Stimulated activated CD4-positive, alpha-beta T cell treated with anti-CD3 and anti-CD28 coated beads, TNF-alpha, amount 100 ng/mL, for 1 hour (primary cell): Measurements from ENCODE around the gene CTRL.
"Not testable (repeated sequence)": the region's sequence is repeated elsewhere in the genome, so short reads cannot be mapped to it uniquely, and the experiment has no call there.

Experiments used
- DNase-seq, 3 donors: peaks; one replicate each; pipeline ENCODE4 v3.0.0-alpha.2; 2020; ENCODE audit warnings: low read depth in 3 of 3, low spot score in 1 of 3

The CTRL gene

DNA sequence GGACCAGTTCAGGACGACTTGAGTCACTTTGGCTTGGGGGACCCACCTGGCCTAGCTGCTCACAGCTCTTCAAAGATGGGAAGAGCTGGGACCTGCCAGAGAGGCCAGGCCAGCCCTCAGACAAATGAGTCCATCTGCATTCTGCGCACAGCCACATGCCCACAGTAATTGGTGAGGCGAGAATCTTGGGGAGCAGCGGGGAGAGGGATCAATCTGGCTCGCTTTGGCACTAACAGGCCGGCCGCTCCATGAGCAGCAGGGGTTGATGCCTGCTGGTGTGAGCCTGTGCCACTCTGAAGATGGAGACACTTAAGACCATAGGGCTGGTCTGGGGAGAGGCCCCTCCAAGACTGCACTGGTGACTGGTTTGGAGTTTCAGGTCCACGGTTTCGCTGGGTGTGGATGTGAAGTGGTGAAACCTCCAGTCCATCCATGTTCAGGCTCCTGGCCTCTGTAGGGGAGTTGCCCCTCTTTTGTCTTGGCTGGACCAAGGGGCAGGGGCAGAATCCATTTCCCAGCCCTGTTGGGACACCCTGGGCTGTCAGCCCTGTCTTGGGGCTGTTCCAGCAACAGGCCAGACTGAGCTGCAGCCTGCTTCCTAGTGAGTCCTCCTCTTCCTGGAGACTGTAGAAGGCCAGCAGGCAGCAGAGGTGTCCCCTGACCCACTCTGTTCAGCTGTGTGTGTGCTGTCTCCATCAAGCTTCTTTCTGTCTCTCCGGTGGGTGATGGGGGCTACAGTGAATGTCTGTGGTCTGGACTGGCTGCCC, 7.3 kb downstream of the CTRL start:
- no peak for DNase-seq

DNA sequence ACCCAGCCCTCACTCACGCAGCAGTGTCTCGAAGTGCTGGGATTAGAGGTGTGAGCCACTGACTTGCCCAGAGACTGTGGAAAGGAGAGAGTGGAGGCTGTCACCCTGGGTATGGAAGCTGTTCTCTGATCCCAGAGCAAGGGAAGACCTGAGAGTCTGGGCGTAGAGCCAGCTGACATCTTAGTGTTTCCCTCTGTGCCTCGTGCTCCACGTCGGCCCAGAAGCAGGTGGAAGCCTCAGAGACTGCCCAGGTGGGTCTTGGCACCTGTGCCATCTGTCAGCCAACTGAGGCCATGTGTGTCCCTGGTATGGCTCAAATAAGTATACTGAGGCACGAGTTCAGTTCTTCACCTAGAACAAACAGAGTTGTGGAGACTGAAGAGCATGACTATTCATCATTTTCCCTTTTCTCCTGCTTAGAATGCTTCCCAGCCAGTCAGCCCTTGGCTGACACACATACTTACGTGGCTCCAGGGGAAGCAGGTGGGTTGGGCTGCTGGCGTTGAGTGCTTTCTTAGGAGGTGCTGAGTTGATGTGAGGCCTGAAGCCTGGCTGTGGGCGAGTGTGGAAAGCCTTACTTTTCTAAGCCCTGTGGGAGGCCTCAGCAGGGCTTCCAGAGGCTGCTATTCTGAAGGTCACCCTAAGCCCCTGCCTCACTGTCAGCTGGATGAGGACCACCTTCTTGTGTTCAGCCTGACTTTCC, 8.1 kb downstream of the CTRL start:
- no peak for DNase-seq

DNA sequence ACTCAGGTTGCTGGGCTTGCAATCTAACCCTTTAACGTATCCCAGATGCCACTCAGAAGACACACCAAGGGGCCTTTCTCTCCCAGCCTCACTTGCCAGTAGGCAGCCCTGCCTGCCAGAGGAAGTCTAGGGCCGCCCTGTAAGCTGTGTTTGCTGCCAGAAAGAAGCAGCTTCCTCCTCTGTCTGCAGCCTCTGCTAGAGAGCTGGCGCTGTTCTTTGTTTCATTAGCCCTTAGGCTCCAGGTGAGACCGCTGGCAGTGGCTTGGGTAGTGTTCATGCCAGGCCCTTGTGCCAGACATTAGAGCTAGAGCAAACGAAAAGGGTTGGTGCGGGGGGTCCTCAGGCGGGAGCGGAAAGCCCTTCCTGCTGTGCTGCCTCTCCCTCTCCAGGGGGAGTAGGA, 8.9 kb downstream of the CTRL start:
- no peak for DNase-seq

DNA sequence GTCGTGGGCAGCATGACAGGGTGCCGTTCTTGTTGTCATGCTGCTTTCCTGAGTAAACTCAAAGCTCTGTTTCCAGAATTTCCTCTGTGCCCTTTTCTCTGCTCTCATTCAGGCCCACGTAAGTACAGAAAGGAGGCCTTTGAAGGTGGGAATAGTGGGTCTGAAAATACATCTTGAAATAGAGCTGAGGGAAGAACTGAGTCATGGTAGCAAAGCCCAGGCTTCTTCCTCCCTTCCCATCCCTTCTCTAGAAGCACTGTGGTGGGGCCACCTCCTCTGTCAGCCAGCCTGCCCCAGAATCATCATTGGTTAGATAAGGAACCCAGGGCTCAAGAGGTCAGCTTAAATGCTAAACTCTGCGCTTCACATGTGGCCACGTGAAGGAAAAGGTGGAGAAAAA, 9.4 kb downstream of the CTRL start:
- DNase-seq = no peak

DNA sequence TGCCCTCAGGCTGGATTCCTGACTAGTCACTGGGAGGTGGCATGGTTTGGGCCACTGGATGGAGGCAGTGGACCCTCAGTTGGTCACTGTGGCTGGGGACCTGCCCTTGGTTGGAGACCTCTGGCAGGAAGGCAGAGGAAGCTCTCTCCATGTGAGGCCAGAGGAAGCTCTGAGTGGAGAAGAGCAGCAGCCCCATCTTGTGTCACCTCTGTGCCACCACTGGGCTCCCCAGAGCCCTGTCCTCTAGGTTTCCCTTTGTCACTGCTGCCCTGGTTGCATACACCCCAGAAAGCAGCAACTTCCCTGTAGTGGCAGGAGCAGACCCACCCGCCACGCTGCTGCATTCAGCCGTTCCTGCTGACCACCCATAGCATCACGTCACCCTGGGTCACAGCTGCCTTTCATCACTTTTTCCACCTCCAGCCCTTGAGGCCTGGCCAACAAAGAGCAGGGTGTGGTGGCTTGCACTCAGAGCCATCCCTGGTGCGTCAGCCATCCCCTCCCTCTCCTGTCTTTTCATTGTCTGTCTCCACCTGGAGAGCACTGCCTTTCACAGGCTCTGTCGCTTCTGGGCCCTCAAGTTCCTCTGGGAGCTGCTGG, 11.9 kb downstream of the CTRL start:
- DNase-seq = no peak

DNA sequence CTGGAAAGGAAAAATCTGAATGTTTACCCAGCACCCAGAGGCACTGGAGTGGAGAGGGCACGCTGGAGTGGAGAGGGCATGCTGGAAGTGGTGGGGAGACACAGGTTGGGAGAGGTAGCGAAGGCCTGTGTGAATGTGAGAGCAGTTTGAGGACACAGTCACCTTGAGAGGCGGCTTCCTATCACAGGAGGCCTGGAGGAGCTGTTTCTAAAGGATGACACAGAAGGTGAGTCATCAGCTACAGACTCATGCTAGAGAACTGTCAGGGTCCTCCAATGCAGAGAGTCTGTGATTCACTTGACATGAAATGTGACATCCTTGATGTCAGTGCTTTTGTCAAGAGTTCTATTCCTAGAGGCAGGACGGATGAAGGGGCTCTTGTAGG, 13.8 kb downstream of the CTRL start:
- no peak for DNase-seq

DNA sequence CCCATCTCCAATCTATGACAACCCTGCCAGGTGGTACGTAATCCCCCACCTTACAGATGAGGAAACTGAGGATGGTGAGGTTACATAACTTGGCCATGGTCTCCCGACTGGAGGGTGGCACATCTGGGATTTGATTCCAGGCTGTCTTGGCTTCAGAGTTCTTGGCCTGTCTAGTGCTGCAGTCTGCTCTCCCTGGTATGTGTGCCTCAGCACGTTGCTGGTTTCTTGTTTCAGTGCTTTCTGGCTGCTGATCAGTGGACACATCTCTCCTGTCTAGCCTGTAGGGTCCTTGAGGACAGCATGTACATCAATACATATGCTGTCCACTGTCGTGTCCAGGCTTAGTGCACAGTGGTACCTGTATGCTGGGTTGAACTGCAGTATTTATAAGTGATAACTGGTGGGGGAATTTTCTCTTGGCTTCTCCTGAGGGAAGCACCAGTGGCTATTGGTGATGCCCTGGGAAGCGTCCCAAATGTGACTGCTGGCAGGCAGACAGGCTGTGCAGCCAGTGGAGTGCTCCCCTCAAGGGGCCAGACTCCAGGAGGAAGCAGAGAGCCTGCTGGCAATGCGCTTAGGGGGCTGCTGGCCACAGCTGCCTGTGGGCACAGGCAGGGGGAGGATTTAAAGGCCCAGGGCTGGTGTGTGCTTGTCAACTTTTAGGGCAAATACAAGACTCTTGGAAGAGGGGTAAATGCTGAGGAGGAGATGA, 14.4 kb downstream of the CTRL start:
- no peak for DNase-seq

DNA sequence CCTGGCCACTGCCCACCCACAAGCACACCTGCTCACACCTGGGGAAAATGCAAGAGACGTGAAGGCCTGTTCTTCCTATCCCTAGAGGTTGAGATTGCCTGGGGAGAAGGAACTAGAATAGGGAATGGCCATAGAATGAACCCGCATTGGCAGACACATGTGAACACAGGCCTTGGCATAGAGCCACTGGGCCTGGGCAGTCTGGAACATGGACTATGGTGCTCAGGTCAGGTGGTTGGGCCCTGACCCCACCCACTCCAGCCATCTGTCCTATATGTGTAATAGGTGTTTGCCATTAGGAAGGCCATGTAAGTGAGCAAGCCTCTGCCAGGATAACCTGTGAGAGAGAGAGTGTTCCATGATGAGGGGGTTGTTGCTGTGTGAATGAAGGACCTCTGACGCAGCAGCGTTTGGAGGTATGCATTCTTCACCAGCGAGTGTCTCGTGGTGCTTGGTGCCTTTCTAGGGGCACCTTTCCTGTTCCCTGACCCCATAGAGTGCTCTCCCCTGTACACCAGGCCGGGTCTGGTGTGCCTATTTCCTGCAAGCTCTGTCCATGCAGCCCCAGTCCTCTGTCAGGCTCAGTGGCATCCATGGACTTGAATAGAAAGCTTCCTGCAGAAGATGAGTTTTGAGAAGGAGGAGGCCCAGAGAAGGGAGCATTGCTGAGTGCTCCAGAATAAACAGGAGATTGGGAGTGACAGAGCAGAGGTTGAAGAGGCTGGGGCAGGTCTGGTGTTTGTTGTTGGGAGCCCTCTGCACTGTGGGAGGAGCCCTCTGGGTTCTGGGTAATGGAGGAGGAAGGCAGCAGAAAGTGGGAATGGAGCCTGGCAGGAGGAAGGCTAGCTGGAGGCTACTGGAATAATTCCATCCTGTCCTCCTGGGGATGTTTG, 15.6 kb downstream of the CTRL start:
- DNase-seq = no peak

DNA sequence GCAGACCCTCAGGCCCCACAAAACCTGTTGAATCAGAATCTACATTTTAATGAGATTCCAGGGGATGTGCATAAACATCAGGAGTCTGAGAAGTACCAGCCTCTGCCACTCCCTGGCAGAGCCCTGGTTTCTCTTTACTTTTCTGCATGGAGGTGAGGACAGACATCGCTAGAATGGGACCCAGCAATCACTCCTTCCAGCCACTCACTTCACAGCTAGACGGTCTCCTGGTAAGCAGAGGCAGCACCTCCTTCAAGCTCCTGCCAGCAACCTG, 16.2 kb downstream of the CTRL start:
- DNase-seq = not testable (repeated sequence)

DNA sequence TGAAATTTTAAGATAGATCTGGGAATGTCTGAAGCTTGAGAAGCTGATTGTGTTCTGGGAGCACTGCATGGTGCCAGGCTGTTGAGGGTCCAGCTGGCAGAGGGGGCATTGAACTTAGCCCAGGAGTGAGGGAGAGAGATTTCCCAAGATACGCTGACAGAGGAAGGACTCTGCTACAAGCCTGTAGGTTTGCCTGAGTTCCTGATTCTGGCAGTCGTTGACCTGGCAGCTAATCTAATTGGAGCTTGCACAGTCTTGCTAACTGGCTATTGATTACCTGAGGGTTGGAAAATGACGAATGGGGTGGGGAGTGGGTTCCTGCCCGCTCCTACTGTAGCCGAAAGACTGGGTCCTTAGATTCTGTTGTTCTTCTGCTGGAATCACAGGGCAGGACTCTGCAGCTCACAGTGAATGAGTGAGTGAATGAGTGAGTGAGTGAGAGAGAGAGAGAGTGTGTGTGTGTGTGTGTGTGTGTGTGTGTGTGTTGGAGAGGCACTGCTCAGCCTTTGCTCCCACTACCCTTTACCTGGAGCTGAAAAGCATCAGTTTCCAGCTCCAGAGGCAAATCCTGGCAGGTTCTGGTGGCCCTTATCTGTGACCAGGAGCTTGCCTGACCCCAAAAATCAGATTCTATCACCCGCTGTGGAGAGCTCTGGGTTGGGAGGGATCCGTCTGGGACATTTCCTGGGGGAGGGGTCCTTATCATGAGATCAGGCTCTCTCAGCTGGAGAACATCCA, 16.7 kb downstream of the CTRL start:
- no peak for DNase-seq

DNA sequence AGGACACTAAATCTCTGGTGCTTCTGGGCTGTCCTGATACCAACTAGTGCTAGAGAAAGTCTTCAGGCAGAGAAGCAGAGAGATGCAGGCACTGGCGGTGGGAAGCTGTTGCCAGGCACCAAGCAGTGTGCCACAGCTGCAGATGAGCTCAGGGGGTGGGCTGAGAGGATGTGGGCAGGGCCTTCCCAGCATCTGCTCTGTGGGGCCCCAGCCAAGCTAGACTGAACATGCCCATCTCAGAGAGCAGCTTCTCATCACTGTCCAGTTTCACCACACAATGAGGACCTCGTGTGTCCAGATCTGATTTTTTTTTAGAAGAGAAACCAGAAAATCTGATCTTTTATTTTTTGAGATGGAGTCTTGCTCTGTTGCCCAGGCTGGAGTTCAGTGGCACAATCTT, 21.5 kb downstream of the CTRL start:
- DNase-seq = no peak

DNA sequence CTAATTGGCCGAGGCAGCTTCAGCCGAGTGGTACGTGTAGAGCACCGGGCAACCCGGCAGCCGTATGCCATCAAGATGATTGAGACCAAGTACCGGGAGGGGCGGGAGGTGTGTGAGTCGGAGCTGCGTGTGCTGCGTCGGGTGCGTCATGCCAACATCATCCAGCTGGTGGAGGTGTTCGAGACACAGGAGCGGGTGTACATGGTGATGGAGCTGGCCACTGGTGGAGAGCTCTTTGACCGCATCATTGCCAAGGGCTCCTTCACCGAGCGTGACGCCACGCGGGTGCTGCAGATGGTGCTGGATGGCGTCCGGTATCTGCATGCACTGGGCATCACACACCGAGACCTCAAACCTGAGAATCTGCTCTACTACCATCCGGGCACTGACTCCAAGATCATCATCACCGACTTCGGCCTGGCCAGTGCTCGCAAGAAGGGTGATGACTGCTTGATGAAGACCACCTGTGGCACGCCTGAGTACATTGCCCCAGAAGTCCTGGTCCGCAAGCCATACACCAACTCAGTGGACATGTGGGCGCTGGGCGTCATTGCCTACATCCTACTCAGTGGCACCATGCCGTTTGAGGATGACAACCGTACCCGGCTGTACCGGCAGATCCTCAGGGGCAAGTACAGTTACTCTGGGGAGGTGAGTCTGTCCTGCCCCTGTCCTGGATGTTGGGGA, 22.5 kb downstream of the CTRL start:
- no peak for DNase-seq

DNA sequence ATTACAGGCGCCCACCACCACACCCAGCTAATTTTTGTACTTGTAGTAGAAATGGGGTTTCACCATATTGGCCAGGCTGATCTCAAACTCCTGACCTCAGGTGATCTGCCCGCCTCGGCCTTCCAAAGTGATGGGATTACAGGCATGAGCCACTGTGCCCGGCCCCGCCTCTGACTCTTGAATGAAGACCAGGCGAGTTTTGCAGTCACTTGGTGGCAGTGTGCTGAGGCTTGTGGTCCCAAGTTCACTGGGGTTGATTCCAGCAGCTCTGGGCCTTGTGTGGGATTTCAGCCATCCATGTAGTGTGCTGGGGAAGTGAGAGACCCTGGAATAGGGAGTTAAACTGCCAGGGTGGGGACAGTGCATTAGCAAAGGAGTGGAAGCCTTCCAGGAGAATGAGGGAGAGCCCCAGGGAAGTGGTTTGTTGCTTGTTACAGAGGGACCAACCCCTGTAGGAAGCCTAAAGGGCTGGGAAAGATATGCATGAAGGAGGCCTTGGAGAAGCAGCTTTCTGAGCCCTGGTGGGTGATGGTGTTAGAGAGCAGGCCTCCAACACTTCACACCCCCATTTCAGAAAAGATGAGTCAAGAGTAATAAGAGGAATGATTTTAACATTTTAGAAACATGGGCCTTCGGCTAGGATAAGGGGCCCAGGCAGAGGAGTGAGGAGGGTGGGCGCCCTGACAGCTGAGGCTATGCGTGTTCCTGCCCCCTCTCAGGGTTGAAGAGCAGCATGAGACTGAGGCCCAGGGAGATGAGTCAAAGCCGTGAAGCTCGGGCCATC, 24.1 kb downstream of the CTRL start:
- no peak for DNase-seq

DNA sequence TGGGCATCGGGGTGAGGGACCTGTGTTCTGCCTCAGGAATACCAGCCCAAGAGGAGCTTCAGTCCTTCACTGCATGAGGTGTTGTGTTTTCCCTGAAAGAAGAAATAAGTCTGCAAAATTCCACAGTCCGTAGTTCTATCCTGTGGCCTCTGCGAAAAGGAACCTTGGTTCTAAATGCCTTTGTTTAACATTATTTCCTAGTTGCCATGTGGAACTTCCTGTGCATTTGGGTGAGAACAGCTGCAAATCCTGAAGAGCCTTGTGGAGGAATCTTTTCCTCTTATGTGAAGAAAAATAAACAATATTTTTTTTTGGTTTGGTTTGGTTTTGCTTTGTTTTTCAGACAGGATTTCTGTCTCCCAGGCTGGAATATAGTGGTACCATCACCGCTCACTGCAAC, 28.8 kb downstream of the CTRL start:
- no peak for DNase-seq

DNA sequence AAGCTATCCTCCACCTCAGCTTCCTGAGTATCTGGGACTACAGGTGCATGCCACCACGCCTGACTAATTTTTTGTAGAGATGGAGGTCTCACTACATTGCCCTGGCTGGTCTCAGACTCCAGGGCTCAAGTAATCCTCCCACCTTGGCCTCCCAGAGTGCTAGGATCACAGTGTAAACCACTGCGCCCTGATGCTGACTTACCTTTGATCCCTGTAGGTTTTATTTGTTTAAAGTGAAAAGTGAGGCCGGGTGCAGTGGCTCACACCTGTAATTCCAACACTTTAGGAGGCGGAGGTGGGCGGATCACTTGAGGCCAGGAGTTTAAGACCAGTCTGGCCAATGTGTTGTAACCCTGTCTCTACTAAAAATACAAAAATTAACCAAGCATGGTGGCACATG, 29.9 kb downstream of the CTRL start:
- DNase-seq = no peak

DNA sequence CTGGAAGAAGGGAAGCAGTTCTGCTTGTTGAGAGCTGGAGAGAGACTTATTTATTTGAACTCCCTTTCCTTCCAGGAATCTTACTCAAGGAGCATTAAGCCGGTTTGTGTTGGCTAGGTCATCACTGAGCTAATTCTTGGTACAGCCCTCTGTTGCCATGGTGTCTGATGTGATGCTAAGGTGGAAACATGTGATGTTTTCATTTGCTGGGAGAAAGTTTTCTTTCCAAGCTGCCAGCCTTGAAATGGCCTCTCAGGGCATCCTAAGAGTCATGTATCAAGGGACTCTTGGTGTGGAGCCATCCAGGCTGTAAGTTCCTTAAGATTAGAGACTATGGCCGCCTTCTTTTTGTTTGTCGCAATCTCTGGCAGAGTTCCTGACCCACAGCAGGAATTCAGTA, 34.4 kb downstream of the CTRL start:
- DNase-seq = no peak

DNA sequence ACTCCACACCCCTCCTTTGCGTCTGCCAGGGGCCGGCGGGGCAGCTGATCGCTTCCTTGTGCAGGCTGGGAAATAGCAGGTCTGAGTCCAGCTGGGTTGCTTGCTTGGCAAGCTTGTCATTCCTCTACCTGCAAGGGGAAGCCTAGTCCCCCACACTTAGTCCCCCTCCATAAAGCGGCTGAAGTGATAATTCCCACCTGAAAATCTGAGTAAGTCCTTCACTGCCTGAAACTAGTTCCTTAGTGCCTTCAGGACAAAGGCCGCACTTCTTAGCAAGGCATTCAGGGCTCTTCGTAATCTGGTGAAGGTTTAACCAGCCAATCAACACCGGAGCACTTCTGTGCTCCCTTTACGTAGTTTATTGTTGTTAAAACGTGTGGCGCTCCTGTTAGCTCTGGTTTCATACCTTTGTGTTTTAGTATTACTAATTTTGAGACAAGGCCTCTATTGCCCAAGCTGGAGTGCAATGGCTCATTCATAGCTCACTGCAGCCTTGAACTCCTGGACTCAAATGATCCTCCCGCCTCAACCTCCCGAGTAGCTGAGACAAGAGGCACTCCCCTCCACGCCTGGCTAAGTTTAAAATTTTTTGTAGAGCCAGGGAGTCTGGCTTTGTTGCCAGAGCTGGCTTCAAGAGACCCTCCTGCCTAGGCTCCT, 37.8 kb downstream of the CTRL start:
- no peak for DNase-seq

DNA sequence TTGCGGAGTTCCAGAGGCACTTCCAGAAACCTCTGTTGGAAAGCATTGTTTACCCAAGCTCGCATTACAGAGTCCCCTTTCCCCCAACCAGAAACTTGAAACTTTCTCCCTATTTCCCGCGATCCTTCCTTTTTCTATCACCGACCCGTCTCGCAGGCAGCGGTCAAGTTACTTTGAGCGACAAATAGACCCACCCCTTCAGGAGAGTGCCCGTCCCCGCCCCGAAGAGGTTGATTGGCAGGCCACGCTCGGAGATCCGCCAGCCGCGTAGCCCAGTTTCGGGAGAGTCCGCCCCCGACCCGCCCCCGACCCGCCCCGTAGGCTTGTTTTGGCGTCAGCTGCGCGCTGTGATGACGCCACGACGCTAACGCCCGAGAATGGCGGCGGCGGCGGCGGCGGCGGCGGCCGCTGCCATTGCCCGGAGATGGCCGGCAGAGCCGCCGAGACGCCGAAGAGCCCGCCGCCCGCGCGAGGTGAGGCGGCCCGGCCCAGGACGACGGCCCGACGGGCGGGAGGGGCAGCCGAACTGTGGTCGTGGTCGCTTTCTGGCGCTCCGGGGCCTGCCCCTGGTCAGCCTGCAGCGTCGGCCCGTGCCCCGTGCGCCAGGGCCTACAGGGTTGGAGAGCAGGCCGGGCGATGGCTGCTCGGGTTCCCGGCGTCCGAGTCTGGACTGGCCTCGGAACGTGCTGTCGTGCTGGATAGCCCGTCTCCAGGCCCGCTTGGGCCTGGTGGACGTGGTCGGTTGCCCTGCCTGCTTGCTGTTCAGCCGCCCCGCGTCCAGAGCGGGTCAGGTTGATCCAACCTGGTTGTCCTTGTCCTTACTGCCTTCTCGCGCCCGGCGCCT, 38.5 kb downstream of the CTRL start, which contains the start of gene PSKH1:
Gene PSKH1 (plus strand): TSS at position 356 of the 844 bp plus-strand sequence. CDS start 15,496 bp downstream, outside the sequence.
- peak; percentile 73 to 90 (median 82) for DNase-seq
